ENCODE measurements around the gene SLC22A23. TPM values are rescaled to one million over a fixed set of nuclear protein-coding genes. Genes with fewer than 3 reads are reported as not detected.

SLC22A23 gene
- total RNA-seq, 4 donors from 2014 or later: 6.6 to 25.0 (median 14.6) TPM

- peaks cover 33 to 41% of the 10 kb centered on the region in 2 donors for H3K4me1 ChIP-seq
- in situ Hi-C loops (cut with MboI; ENCODE audit: low sequenced_read_pairs in 4 of 4) (loop anchor here in 2 of 4 donors (25.0 kb wide), 2 partner anchors 274 to 751 kb away; partner anchors contain the start of gene NQO2 (in 1 of the 2)), intact Hi-C loops (cut with DNase I; ENCODE audit: low total_unique reads) (no loop called here)
- H3K9me3 ChIP-seq: no peaks in the 10 kb centered on the region
- no peak for TF ChIP-seq CTCF (IDR thresholded peaks at IDR 0.05 in 4 of 5, conservative IDR thresholded peaks at IDR 0.05 in 1 of 5)
- TF ChIP-seq POLR2A (IDR thresholded peaks at IDR 0.05): no peak
- ATAC-seq (no peak), DNase-seq (no peak)
- H3K4me3 ChIP-seq: no peak overlapping the region
- H3K36me3 ChIP-seq: peaks cover 0 to 7% of the 10 kb centered on the region in 2 donors
- no peaks in the 10 kb centered on the region for H3K27me3 ChIP-seq
- peak overlapping the region; percentile 45 to 70 (median 68) for H3K27ac ChIP-seq
Measured at GRCh38 chr6:3260772-3261517, 195.9 kb downstream of the SLC22A23 start.

GRCh38 chr6:3260296-3260695, 196.6 kb downstream of the SLC22A23 start:
- TF ChIP-seq CTCF (IDR thresholded peaks at IDR 0.05 in 4 of 5, conservative IDR thresholded peaks at IDR 0.05 in 1 of 5): no peak
- no peak for TF ChIP-seq POLR2A (IDR thresholded peaks at IDR 0.05)

DNA sequence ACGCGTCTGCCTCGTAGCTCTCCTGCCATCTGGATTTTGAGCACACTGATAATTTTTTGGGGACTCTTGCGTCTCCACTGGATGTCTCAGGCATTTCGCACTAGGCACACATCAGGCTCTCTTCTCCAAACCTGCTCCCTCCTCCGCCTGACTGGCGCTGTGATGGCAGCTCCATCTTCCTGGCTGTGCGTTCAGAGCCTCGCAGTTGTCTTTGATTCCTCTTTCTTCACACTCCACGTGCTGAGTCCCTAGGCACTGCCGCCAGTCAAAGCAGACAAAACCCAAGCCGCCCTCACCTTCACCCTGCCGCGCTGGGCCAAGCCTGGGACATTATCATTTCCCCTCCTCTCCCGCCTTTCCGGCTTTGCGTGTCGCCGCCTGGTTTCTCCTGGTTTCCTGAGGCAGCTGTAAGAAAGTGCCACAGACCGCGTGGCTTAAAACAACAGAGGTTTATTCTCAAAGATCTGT, 197.3 kb downstream of the SLC22A23 start:
- in situ Hi-C loops (cut with MboI; ENCODE audit: low sequenced_read_pairs in 4 of 4) (loop anchor here in 3 of 4 donors (10.0 to 25.0 kb wide), 3 partner anchors 135 to 753 kb away; partner anchors contain the start of gene NQO2 (in 1 of the 3)), intact Hi-C loops (cut with DNase I; ENCODE audit: low total_unique reads) (loop anchor here (2.0 to 5.0 kb wide), 3 partner anchors 97 to 257 kb away; partner anchors contain the start of gene BPHL)
- Histone ChIP-seq H3K9me3 (no peaks in the 10 kb centered on the region), H3K4me1 (peaks cover 33 to 41% of the 10 kb centered on the region in 2 donors), H3K27ac (peak overlapping the region; percentile 84 to 93 (median 92)), H3K36me3 (peaks cover 0 to 7% of the 10 kb centered on the region in 2 donors), H3K4me3 (peak overlapping the region; percentile 88 to 91 (median 90)), H3K27me3 (no peaks in the 10 kb centered on the region)
- ATAC-seq (peak; percentile 35 to 44), DNase-seq (peak; percentile 17 to 31)
- no peak for TF ChIP-seq POLR2A (IDR thresholded peaks at IDR 0.05)
- no peak for TF ChIP-seq CTCF (IDR thresholded peaks at IDR 0.05 in 4 of 5, conservative IDR thresholded peaks at IDR 0.05 in 1 of 5)

More at GRCh38 chr6:3260296-3260695, 196.6 kb downstream of the SLC22A23 start:
- peak overlapping the region; percentile 45 to 70 (median 68) for H3K27ac ChIP-seq
- peak overlapping the region in 3 of 4 donors; percentile 27 to 91 (median 88) for H3K4me3 ChIP-seq
- in situ Hi-C loops (cut with MboI; ENCODE audit: low sequenced_read_pairs in 4 of 4) (loop anchor here in 2 of 4 donors (25.0 kb wide), 2 partner anchors 273 to 752 kb away; partner anchors contain the start of gene NQO2 (in 1 of the 2)), intact Hi-C loops (cut with DNase I; ENCODE audit: low total_unique reads) (no loop called here)
- H3K4me1 ChIP-seq: peaks cover 33 to 41% of the 10 kb centered on the region in 2 donors
- no peaks in the 10 kb centered on the region for H3K27me3 ChIP-seq
- ATAC-seq (no peak), DNase-seq (no peak)
- H3K36me3 ChIP-seq: peaks cover 0 to 7% of the 10 kb centered on the region in 2 donors
- no peaks in the 10 kb centered on the region for H3K9me3 ChIP-seq

GRCh38 chr6:3258720-3259490, 197.9 kb downstream of the SLC22A23 start, which contains the start of gene PSMG4:
Gene PSMG4 (plus strand): TSS chr6:3258947. CDS start chr6:3259023, 76 bp downstream.
- Histone ChIP-seq H3K4me1 (peaks cover 33 to 41% of the 10 kb centered on the region in 2 donors), H3K27me3 (no peaks in the 10 kb centered on the region), H3K9me3 (no peaks in the 10 kb centered on the region), H3K36me3 (peaks cover 0 to 6% of the 10 kb centered on the region in 2 donors), H3K4me3 (peak within 1 kb of the TSS; percentile 88 to 91 (median 90)), H3K27ac (peak within 1 kb of the TSS; percentile 84 to 93 (median 92))
- DNase-seq (peak; percentile 92 to 93), ATAC-seq (peak; percentile 84 to 85)
- in situ Hi-C loops (cut with MboI; ENCODE audit: low sequenced_read_pairs in 4 of 4) (loop anchor here in 3 of 4 donors (10.0 to 25.0 kb wide), 3 partner anchors 134 to 753 kb away; partner anchors contain the start of gene NQO2 (in 1 of the 3)), intact Hi-C loops (cut with DNase I; ENCODE audit: low total_unique reads) (loop anchor here (2.0 to 5.0 kb wide), 3 partner anchors 96 to 257 kb away; partner anchors contain the start of gene BPHL)
- TF ChIP-seq CTCF (IDR thresholded peaks at IDR 0.05 in 4 of 5, conservative IDR thresholded peaks at IDR 0.05 in 1 of 5) (peak in 2 of 5 experiments; percentile 11 to 16), POLR2A (IDR thresholded peaks at IDR 0.05) (peak; percentile 82 to 84)

Measured in gastrocnemius medialis (tissue), 4 donors.